GM23338 (cell line): ENCODE results near the gene TNIP2. TPM values are rescaled to one million over a fixed set of nuclear protein-coding genes. Genes with fewer than 3 reads are reported as not detected.
"Not testable (repeated sequence)": the region's sequence is repeated elsewhere in the genome, so short reads cannot be mapped to it uniquely, and the experiment has no call there.

ENCODE experiments used
- ATAC-seq: fragments of 200-7000 bp; cut with Tn5 transposase; 3 replicates; pipeline ENCODE4 v1.9.1; 2020
- DNase-seq: peaks from one replicate; pipeline ENCODE4 v3.0.0-alpha.2; 2015; ENCODE audit warnings: low spot score
- H2AFZ ChIP-seq: fragments of 200-600 bp; sonication (generic); 2 replicates; pipeline ENCODE4 v1.8.0; 2016; ENCODE audit warnings: antibody characterized with exemption, mild to moderate bottlenecking, moderate library complexity
- H3F3A ChIP-seq: fragments of 200-600 bp; sonication (generic); replicated peaks from 2 replicates; pipeline ENCODE4 v1.8.0; 2017; ENCODE audit warnings: antibody characterized with exemption, mixed run types, low read depth
- H3K27ac ChIP-seq: fragments of 200-600 bp; sonication (generic); 2 replicates; pipeline ENCODE4 v1.6.1; 2016; ENCODE audit warnings: low read depth
- H3K27me3 ChIP-seq: fragments of 200-600 bp; sonication (generic); 2 replicates; pipeline ENCODE4 v1.8.0; 2016; ENCODE audit warnings: mild to moderate bottlenecking, mixed run types, moderate library complexity; ENCODE audit not compliant: insufficient read depth
- H3K36me3 ChIP-seq: fragments of 200-600 bp; sonication (generic); 2 replicates; pipeline ENCODE4 v1.8.0; 2016; ENCODE audit warnings: mild to moderate bottlenecking; ENCODE audit not compliant: insufficient read depth
- H3K4me1 ChIP-seq: fragments of 200-600 bp; sonication (generic); 2 replicates; pipeline ENCODE4 v1.8.0; 2016; ENCODE audit warnings: mild to moderate bottlenecking, moderate library complexity; ENCODE audit not compliant: insufficient read depth
- H3K4me2 ChIP-seq: fragments of 200-600 bp; sonication (generic); 2 replicates; pipeline ENCODE4 v1.7.1; 2017; ENCODE audit warnings: mixed run types
- H3K4me3 ChIP-seq: fragments of 200-600 bp; sonication (generic); 2 replicates; pipeline ENCODE4 v1.6.1; 2016; ENCODE audit warnings: mixed run types
- H3K79me2 ChIP-seq: fragments of 200-600 bp; sonication (generic); replicated peaks from 2 replicates; pipeline ENCODE4 v1.8.0; 2017; ENCODE audit warnings: mild to moderate bottlenecking; ENCODE audit not compliant: insufficient read depth
- H3K9me2 ChIP-seq: fragments of 200-600 bp; sonication (generic); 2 replicates; pipeline ENCODE4 v1.8.0; 2017; ENCODE audit not compliant: insufficient read depth
- H4K20me1 ChIP-seq: fragments of 200-600 bp; sonication (generic); replicated peaks from 2 replicates; pipeline ENCODE4 v1.8.0; 2017; ENCODE audit warnings: mild to moderate bottlenecking; ENCODE audit not compliant: insufficient read depth
- H3K27ac Mint-ChIP-seq: 2 replicates; pipeline ENCODE4 v1.8.0; 2020; ENCODE audit warnings: inconsistent platforms, mild to moderate bottlenecking, moderate library complexity, mixed read lengths
- H3K27me3 Mint-ChIP-seq: 3 replicates; pipeline ENCODE4 v1.8.0; 2022; ENCODE audit warnings: low read depth, mild to moderate bottlenecking, moderate library complexity, mixed read lengths, inconsistent platforms; ENCODE audit not compliant: insufficient read depth, poor library complexity
- H3K36me3 Mint-ChIP-seq: 3 replicates; pipeline ENCODE4 v1.8.0; 2021; ENCODE audit warnings: low read depth, mild to moderate bottlenecking, inconsistent platforms, moderate library complexity, mixed read lengths
- H3K4me1 Mint-ChIP-seq: 3 replicates; pipeline ENCODE4 v1.8.0; 2020; ENCODE audit warnings: mild to moderate bottlenecking, inconsistent platforms, mixed read lengths
- H3K4me3 Mint-ChIP-seq: 3 replicates; pipeline ENCODE4 v1.8.0; 2021; ENCODE audit warnings: moderate library complexity, mild to moderate bottlenecking, inconsistent platforms, mixed read lengths
- H3K9me3 Mint-ChIP-seq: 3 replicates; pipeline ENCODE4 v1.8.0; 2020; ENCODE audit warnings: moderate library complexity, mild to moderate bottlenecking, inconsistent platforms, mixed read lengths
- CREB1 ChIP-seq: fragments of 250-450 bp; sonication (Bioruptor Pico); IDR thresholded peaks from 2 replicates; pipeline ENCODE4 v1.5.0; 2020; ENCODE audit warnings: low read depth, mild to moderate bottlenecking, moderate library complexity
- ETS1 ChIP-seq: IDR thresholded peaks from 2 replicates; pipeline ENCODE4 v1.6.1; 2016; ENCODE audit warnings: antibody characterized with exemption
- NANOG ChIP-seq: IDR thresholded peaks from 2 replicates; pipeline ENCODE4 v1.6.1; 2016; ENCODE audit warnings: antibody characterized with exemption, borderline replicate concordance
- POLR2AphosphoS5 ChIP-seq: IDR thresholded peaks from 2 replicates; pipeline ENCODE4 v1.6.1; 2016; ENCODE audit warnings: antibody characterized with exemption, low read depth
- polyA plus RNA-seq: library from polyadenylated mRNA; unstranded; fragments of >200 nt; fragmentation: Nextera tagmentation; extraction: Ambion mirVana; gene quantifications from 2 replicates; pipeline ENCODE4 v1.2.1, GENCODE V29; 2016
- total RNA-seq: library from RNA; depleted of rRNA; stranded (reverse); fragments of >200 nt; shearing (Covaris generic); gene quantifications from 2 replicates; pipeline ENCODE4 v1.2.3, GENCODE V29; 2014
- TF ChIP-seq, protein P1 (sequence below), 2 experiments: fragments of 200-600 bp in 1 of 2; sonication (generic) in 1 of 2; conservative IDR thresholded peaks; 2 replicates each; pipeline versions ENCODE4 v1.5.1 to v1.6.1; 2016 to 2017; ENCODE audit warnings: antibody characterized with exemption in 2 of 2, low read depth in 2 of 2, mild to moderate bottlenecking in 2 of 2, moderate library complexity in 1 of 2

TNIP2 gene
- total and polyA plus RNA-seq, 2 experiments from 2014 or later = 34.8 to 61.4 TPM

GRCh38 chr4:2762486-2763370, 6.6 kb upstream of the TNIP2 start:
- not testable (repeated sequence) for H3K27me3 ChIP-seq, DNase-seq, H3K27ac ChIP-seq, ATAC-seq, H3K27ac Mint-ChIP-seq, H3K4me1 Mint-ChIP-seq, H3K4me2 ChIP-seq, H3K4me3 Mint-ChIP-seq, H3K36me3 ChIP-seq, H3K79me2 ChIP-seq, H3F3A ChIP-seq, H3K4me1 ChIP-seq, H2AFZ ChIP-seq, H4K20me1 ChIP-seq, H3K9me3 Mint-ChIP-seq, H3K9me2 ChIP-seq, H3K4me3 ChIP-seq
- peak; percentile 26; the same call in 1 of the 2 replicates for TF ChIP-seq POLR2AphosphoS5
- Mint-ChIP-seq H3K36me3 (peaks cover 11% of the 10 kb centered on the region; the same call in 1 of the 3 replicates), H3K27me3 (peaks cover 12% of the 10 kb centered on the region)

GRCh38 chr4:2762048-2762447, 5.9 kb upstream of the TNIP2 start:
- Mint-ChIP-seq H3K4me3 (no peak overlapping the region), H3K9me3 (peaks cover 6% of the 10 kb centered on the region; the same call in 2 of the 3 replicates), H3K27ac (no peak overlapping the region), H3K27me3 (peaks cover 16% of the 10 kb centered on the region), H3K4me1 (peaks cover 4% of the 10 kb centered on the region; the same call in 1 of the 3 replicates), H3K36me3 (peaks cover 11% of the 10 kb centered on the region; the same call in 1 of the 3 replicates)
- H3F3A ChIP-seq = 0 out of 2 replicates have a peak, but pooled peaks cover 7% of the 10 kb centered on the region
- H3K36me3 ChIP-seq = no peaks in the 10 kb centered on the region
- no peaks in the 10 kb centered on the region for H3K27me3 ChIP-seq
- no peak overlapping the region for H2AFZ ChIP-seq
- no peak overlapping the region for H3K27ac ChIP-seq
- ATAC-seq (no peak), DNase-seq (no peak)
- H3K4me1 ChIP-seq = 0 out of 2 replicates have a peak, but pooled peaks cover 4% of the 10 kb centered on the region
- no peak overlapping the region; the same call in 1 of the 2 replicates for H3K4me2 ChIP-seq
- no peaks in the 10 kb centered on the region for H4K20me1 ChIP-seq
- no peak for TF ChIP-seq NANOG
- H3K9me2 ChIP-seq = no peaks in the 10 kb centered on the region
- H3K79me2 ChIP-seq = no peaks in the 10 kb centered on the region
- no peak overlapping the region for H3K4me3 ChIP-seq

DNA sequence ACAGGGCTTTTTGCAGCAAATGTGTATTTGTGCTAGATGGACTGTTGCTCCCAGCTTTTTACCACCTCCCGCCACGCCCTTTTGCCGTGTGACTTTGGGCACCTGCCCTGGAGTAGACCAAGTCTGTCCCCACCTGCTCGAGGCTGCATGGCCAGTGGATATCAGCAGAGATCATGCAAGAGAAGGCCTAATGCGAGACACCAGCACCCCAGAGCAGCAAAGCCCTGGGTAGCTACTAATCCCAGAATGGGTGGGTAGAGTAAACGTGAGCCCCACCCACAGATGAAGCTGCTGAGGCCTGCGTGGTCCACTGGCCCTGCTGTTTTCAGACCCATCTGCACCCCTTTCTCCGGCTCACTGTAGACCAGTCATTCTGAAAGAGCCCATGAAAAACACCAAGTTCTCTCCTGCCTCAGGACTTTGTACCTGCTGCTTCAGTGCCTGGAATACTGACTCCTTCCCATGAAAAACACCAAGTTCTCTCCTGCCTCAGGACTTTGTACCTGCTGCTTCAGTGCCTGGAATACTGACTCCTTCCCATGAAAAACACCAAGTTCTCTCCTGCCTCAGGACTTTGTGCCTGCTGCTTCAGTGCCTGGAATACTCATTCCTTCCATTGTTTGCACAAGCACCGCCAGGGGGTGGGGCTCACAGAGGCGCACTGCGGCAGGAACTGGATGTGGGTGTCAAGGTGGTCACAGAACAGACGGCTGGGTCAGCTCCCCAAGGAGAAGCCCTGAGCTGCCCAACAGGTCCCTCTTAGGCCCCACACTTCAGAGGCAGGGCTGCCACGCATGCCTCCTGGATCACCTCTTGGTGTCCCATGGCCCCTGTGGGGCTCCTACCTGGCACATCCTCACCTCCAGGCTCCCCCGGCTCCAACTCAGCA, 5.1 kb upstream of the TNIP2 start:
- Histone ChIP-seq H3K4me1 (peaks cover 10% of the 10 kb centered on the region; the same call in 1 of the 2 replicates), H2AFZ (no peak overlapping the region), H3K79me2 (no peaks in the 10 kb centered on the region), H3K9me2 (no peaks in the 10 kb centered on the region), H3K27ac (no peak overlapping the region), H3K27me3 (no peaks in the 10 kb centered on the region), H3K36me3 (no peaks in the 10 kb centered on the region), H4K20me1 (no peaks in the 10 kb centered on the region), H3F3A (0 out of 2 replicates have a peak, but pooled peaks cover 11% of the 10 kb centered on the region), H3K4me2 (no peak overlapping the region; the same call in 1 of the 2 replicates), H3K4me3 (no peak overlapping the region)
- Mint-ChIP-seq H3K27ac (no peak overlapping the region), H3K4me1 (peaks cover 7% of the 10 kb centered on the region), H3K27me3 (peaks cover 16% of the 10 kb centered on the region), H3K4me3 (no peak overlapping the region), H3K36me3 (peaks cover 9% of the 10 kb centered on the region; the same call in 1 of the 3 replicates), H3K9me3 (peaks cover 2% of the 10 kb centered on the region; the same call in 2 of the 3 replicates)
- no peak for ATAC-seq
- peak; percentile 53 for DNase-seq
- TF ChIP-seq CREB1 (CRISPR knock-in tag) (no peak), ETS1 (no peak)
- TF ChIP-seq, protein P1, sequence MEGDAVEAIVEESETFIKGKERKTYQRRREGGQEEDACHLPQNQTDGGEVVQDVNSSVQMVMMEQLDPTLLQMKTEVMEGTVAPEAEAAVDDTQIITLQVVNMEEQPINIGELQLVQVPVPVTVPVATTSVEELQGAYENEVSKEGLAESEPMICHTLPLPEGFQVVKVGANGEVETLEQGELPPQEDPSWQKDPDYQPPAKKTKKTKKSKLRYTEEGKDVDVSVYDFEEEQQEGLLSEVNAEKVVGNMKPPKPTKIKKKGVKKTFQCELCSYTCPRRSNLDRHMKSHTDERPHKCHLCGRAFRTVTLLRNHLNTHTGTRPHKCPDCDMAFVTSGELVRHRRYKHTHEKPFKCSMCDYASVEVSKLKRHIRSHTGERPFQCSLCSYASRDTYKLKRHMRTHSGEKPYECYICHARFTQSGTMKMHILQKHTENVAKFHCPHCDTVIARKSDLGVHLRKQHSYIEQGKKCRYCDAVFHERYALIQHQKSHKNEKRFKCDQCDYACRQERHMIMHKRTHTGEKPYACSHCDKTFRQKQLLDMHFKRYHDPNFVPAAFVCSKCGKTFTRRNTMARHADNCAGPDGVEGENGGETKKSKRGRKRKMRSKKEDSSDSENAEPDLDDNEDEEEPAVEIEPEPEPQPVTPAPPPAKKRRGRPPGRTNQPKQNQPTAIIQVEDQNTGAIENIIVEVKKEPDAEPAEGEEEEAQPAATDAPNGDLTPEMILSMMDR (conservative IDR thresholded peaks at IDR 0.05; ENCODE audit: low read depth in 2 of 2) = 0 out of 4 replicates have a peak, but pooled peaks of 1 of the 2 experiments have one; percentile 0
